ENCODE data around the gene MAGI3.

DNA sequence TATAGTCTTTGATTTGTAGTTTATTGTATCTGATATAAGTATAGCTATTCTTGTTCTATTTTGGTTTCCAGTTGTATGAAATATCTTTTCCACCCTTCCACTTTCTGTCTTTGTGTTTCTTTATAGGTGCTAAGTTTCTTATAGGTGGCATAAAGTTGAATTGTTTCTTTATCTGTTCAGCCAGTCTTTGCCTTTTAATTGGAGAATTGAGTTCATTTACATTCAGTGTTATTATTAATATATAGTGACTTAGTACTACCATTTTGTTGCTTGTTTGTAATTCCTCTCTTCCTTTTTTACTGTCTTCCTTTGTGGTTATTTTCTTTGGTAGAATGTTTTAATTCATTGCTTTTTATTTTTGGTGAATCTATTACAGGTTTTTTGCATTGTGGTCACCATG is 77.7 kb downstream of the MAGI3 start:
- TF ChIP-seq POLR2A (IDR thresholded peaks at IDR 0.05) (no peak), CTCF (IDR thresholded peaks at IDR 0.05) (no peak)
